Measurements from ENCODE around the gene PHLDA2. TPM values are rescaled to one million over a fixed set of nuclear protein-coding genes. Genes with fewer than 3 reads are reported as not detected.

PHLDA2 gene
- polyA plus RNA-seq, 1 of the 3 experiments (the other 2 are of a cell fraction): 23.6 TPM

GRCh38 chr11:2960139-2960538 is 30.9 kb upstream of the PHLDA2 start:
- no peak overlapping the region for H3K4me2 ChIP-seq
- WGBS (ENCODE audit: low lambda C conversion rate): 97% methylated on average over 7 of the region's 7 CpGs
- no peaks in the 10 kb centered on the region for H3K4me1 ChIP-seq (ENCODE audit: control insufficient read depth in 1 of 2, insufficient read depth in 2 of 2, low read depth in 1 of 2, low read length in 1 of 2)
- H3K27me3 ChIP-seq (ENCODE audit: insufficient read depth): no peaks in the 10 kb centered on the region
- peaks cover 80 to 82% of the 10 kb centered on the region in 2 experiments for H3K36me3 ChIP-seq (replicated peaks in 1 of 2; ENCODE audit: control insufficient read depth in 1 of 2, insufficient read depth in 2 of 2, low read length in 1 of 2)
- no peak overlapping the region for H3K4me3 ChIP-seq (ENCODE audit: low read depth in 2 of 2, low read length in 1 of 2)
- ChIA-PET CTCF (interaction anchor here (1.3 to 3.4 kb wide), 3 partner anchors 15 to 132 kb away, joined by 6 to 10 read pairs (median 9); no protein-coding TSS in a partner anchor), POLR2A (no interaction called here)
- H3K9me3 ChIP-seq: no peaks in the 10 kb centered on the region
- no peaks in the 10 kb centered on the region for H4K20me1 ChIP-seq (ENCODE audit: insufficient read depth)
- H3K9ac ChIP-seq: no peak overlapping the region
- no peak for DNase-seq
- peaks cover 5% of the 10 kb centered on the region for H3F3A ChIP-seq (replicated peaks; ENCODE audit: insufficient read depth)
- no peak overlapping the region for H2AFZ ChIP-seq (ENCODE audit: low read depth)
- no peak overlapping the region; a peak in 1 of 4 replicates for H3K27ac ChIP-seq (ENCODE audit: low read depth in 2 of 2, low read length in 1 of 2)
- no peaks in the 10 kb centered on the region for H3K9me2 ChIP-seq
- no peak for TF ChIP-seq CHD2 (IDR thresholded peaks at IDR 0.05; ENCODE audit: low read length, partially characterized antibody)
- TF ChIP-seq NFIC (IDR thresholded peaks at IDR 0.05; ENCODE audit: borderline replicate concordance): no peak
- TF ChIP-seq TAF1 (IDR thresholded peaks at IDR 0.05; ENCODE audit: borderline replicate concordance, low read depth, low read length): no peak
- no peak for TF ChIP-seq FOXJ3 (CRISPR knock-in tag; IDR thresholded peaks at IDR 0.05)
- H3K79me2 ChIP-seq (ENCODE audit: insufficient read depth): peaks cover 50% of the 10 kb centered on the region; the same call in 1 of the 2 replicates

- no peak overlapping the region for H2AFZ ChIP-seq (ENCODE audit: low read depth)
- no peaks in the 10 kb centered on the region for H3K9me2 ChIP-seq
- no peaks in the 10 kb centered on the region for H3K9me3 ChIP-seq
- H3K79me2 ChIP-seq (ENCODE audit: insufficient read depth): peaks cover 45% of the 10 kb centered on the region; the same call in 1 of the 2 replicates
- 93% methylated on average over 3 of the region's 3 CpGs for WGBS (ENCODE audit: low lambda C conversion rate)
- H3K4me2 ChIP-seq: no peak overlapping the region
- ChIA-PET POLR2A (no interaction called here), CTCF (interaction anchor here (0.7 to 1.6 kb wide), 3 partner anchors 28 to 133 kb away, joined by 4 to 9 read pairs (median 7); no protein-coding TSS in a partner anchor)
- H3F3A ChIP-seq (replicated peaks; ENCODE audit: insufficient read depth): peaks cover 5% of the 10 kb centered on the region
- no peak for TF ChIP-seq RXRA (IDR thresholded peaks at IDR 0.05; ENCODE audit: borderline replicate concordance, low read depth)
- TF ChIP-seq MEF2A (IDR thresholded peaks at IDR 0.05; ENCODE audit: borderline replicate concordance, low read depth): no peak
- no peak for TF ChIP-seq ZBTB33 (IDR thresholded peaks at IDR 0.05; ENCODE audit: borderline replicate concordance, low read depth)
- no peak for TF ChIP-seq NRF1 (IDR thresholded peaks at IDR 0.05; ENCODE audit: low read depth, low read length)
- no peak for TF ChIP-seq PBX3 (IDR thresholded peaks at IDR 0.05)
- TF ChIP-seq RFX5 (IDR thresholded peaks at IDR 0.05; ENCODE audit: low read length): no peak
- no peak for TF ChIP-seq GATA2 (CRISPR knock-in tag; IDR thresholded peaks at IDR 0.05)
- TF ChIP-seq CTCF (IDR thresholded peaks at IDR 0.05): no peak
- TF ChIP-seq POLR2AphosphoS5 (IDR thresholded peaks at IDR 0.05; ENCODE audit: low read depth, low read length): no peak
- no peak for TF ChIP-seq FOSL2 (IDR thresholded peaks at IDR 0.05; ENCODE audit: borderline replicate concordance, low read depth)
- TF ChIP-seq FOXM1 (IDR thresholded peaks at IDR 0.05; ENCODE audit: low read depth): no peak
- TF ChIP-seq REST (IDR thresholded peaks at IDR 0.05; ENCODE audit: low read depth, low read length): no peak
- no peak for TF ChIP-seq EZH2phosphoT487 (IDR thresholded peaks at IDR 0.05; ENCODE audit: borderline replicate concordance, low read depth)
- TF ChIP-seq NFIC (IDR thresholded peaks at IDR 0.05; ENCODE audit: borderline replicate concordance): no peak
- TF ChIP-seq TCF12 (IDR thresholded peaks at IDR 0.05): no peak
- TF ChIP-seq TAF1 (IDR thresholded peaks at IDR 0.05; ENCODE audit: borderline replicate concordance, low read depth, low read length): no peak
- TF ChIP-seq RCOR1 (IDR thresholded peaks at IDR 0.05; ENCODE audit: low read length): no peak
- peaks cover 0 to 3% of the 10 kb centered on the region in 2 experiments; a peak in 1 of 4 replicates for H3K4me1 ChIP-seq (ENCODE audit: control insufficient read depth in 1 of 2, insufficient read depth in 2 of 2, low read depth in 1 of 2, low read length in 1 of 2)
- no peak overlapping the region for H3K4me3 ChIP-seq (ENCODE audit: low read depth in 2 of 2, low read length in 1 of 2)
- no peak overlapping the region for H3K27ac ChIP-seq (ENCODE audit: low read depth in 2 of 2, low read length in 1 of 2)
- H4K20me1 ChIP-seq (ENCODE audit: insufficient read depth): no peaks in the 10 kb centered on the region
- H3K27me3 ChIP-seq (ENCODE audit: insufficient read depth): no peaks in the 10 kb centered on the region
- peaks cover 81 to 88% of the 10 kb centered on the region in 2 experiments for H3K36me3 ChIP-seq (replicated peaks in 1 of 2; ENCODE audit: control insufficient read depth in 1 of 2, insufficient read depth in 2 of 2, low read length in 1 of 2)
- DNase-seq: no peak
- H3K9ac ChIP-seq: no peak overlapping the region
Measured at GRCh38 chr11:2958251-2958650, 29.0 kb upstream of the PHLDA2 start.
